22Rv1 (cell line): ENCODE data around the gene ZNF486.

Experiments
- CTCF ChIP-seq: fragments of 450-650 bp; IDR thresholded peaks from 2 replicates; pipeline ENCODE4 v1.5.1; 2017; ENCODE audit warnings: mild to moderate bottlenecking
- ZFX ChIP-seq: fragments of 450-650 bp; IDR thresholded peaks from 2 replicates; pipeline ENCODE4 v1.6.1; 2017; ENCODE audit warnings: antibody characterized with exemption, borderline replicate concordance

DNA sequence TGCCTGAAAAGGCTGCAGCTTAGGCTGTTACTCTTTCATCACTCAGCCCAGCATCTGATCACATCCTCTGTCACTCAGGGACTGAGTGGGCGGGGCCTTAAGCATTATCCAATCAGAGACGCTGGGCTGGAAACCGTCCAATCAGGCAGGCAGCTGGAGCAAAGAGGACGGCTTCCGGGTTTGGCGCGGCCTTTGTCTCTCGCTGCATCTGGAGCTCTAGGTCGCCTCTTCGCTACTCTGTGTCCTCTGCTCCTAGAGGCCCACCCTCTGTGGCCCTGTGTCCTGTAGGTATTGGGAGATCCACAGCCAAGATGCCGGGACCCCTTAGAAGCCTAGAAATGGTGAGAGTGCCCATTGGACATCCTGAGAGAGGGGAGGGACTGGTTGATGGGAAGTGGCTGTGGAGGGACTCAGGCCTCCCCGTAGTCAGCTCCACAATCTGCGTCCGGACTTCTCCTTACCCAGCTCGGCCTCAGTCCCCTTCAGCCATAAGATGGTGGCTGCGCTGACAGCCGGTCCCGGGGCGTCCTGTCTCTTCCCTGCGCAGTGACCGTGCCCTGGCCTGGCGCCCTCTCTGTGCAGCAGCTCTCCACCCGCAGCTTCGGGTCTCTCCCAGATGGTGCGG lies at the start of gene ZNF486:
- TF ChIP-seq CTCF (no peak), ZFX (no peak)
